Stimulated activated CD4-positive, alpha-beta T cell treated with anti-CD3 and anti-CD28 coated beads, TNF-alpha, amount 100 ng/mL, for 1 hour (primary cell): ENCODE data around the gene URAD.

ENCODE experiments used
- DNase-seq, 3 donors: peaks; one replicate each; pipeline ENCODE4 v3.0.0-alpha.2; 2020; ENCODE audit warnings: low read depth in 3 of 3, low spot score in 1 of 3

URAD gene

GRCh38 chr13:27956576-27957300 is 31.8 kb downstream of the URAD start:
- no peak for DNase-seq

- no peak for DNase-seq
Observed at GRCh38 chr13:27955014-27955591, 33.4 kb downstream of the URAD start.

- no peak for DNase-seq
Observed at GRCh38 chr13:27954406-27954851, 34.1 kb downstream of the URAD start.

GRCh38 chr13:27953676-27954405 is 34.7 kb downstream of the URAD start:
- peak in 1 of 3 donors; percentile 54 for DNase-seq

GRCh38 chr13:27952876-27953675 is 35.4 kb downstream of the URAD start:
- no peak for DNase-seq

- DNase-seq, result no peak
Observed at GRCh38 chr13:27942972-27943371, 45.5 kb downstream of the URAD start.

- no peak for DNase-seq
Observed at GRCh38 chr13:27933580-27934328, 54.7 kb downstream of the URAD start.

- DNase-seq, result no peak
Observed at GRCh38 chr13:27933118-27933517, 55.4 kb downstream of the URAD start.

GRCh38 chr13:27929868-27930267 is 58.6 kb downstream of the URAD start:
- no peak for DNase-seq

- DNase-seq, result no peak
Observed at GRCh38 chr13:27928805-27929753, 59.4 kb downstream of the URAD start.

- DNase-seq, result no peak
Observed at GRCh38 chr13:27928353-27928804, 60.1 kb downstream of the URAD start.
